GM12801 (cell line): ENCODE results near the gene ANO5.

Experiments used
- TF ChIP-seq, protein P1 (sequence below): IDR thresholded peaks from one replicate; pipeline ENCODE4 v1.5.1; 2011; ENCODE audit warnings: control low read depth; ENCODE audit not compliant: insufficient read length; ENCODE audit errors: extremely low read depth

The ANO5 gene

DNA sequence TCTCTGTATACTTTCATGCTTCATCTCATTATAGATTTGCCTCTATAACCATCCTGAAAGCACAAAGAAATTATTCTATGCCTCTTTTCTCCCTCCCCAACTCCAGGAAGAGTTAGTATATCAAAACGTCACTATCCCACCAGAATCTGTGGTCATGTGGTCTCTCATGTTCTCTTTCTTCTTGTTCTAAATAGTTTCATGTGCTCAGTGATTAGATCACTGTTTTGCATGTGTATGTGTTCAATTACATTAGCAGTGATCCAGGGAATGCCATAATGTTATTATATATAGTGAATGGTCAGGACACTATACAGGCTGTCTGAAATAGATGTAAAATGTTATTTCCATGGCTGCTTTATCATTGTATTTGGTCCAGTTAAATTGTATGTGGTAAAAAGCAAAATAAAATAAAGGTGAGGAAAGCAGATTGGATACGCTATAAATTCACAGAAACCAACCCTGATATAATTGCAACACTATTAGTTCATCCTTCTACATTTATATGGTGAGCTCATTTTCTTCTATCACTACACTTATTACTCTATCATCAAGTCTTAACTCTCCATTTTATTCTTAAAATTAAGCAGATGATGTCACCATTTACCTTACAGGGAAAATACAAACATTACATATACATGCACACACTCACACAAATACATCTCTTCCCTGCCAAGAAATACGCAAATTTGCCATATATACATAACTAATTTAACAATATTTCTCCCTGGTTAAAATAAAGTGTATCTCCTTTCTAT is 26.9 kb upstream of the ANO5 start:
- TF ChIP-seq, protein P1, sequence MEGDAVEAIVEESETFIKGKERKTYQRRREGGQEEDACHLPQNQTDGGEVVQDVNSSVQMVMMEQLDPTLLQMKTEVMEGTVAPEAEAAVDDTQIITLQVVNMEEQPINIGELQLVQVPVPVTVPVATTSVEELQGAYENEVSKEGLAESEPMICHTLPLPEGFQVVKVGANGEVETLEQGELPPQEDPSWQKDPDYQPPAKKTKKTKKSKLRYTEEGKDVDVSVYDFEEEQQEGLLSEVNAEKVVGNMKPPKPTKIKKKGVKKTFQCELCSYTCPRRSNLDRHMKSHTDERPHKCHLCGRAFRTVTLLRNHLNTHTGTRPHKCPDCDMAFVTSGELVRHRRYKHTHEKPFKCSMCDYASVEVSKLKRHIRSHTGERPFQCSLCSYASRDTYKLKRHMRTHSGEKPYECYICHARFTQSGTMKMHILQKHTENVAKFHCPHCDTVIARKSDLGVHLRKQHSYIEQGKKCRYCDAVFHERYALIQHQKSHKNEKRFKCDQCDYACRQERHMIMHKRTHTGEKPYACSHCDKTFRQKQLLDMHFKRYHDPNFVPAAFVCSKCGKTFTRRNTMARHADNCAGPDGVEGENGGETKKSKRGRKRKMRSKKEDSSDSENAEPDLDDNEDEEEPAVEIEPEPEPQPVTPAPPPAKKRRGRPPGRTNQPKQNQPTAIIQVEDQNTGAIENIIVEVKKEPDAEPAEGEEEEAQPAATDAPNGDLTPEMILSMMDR, result no peak

GRCh38 chr11:22169833-22170232 is 23.1 kb upstream of the ANO5 start:
- TF ChIP-seq, protein P1, result no peak

- TF ChIP-seq, protein P1, result no peak
Measured at GRCh38 chr11:22173532-22173931, 19.4 kb upstream of the ANO5 start.

GRCh38 chr11:22177186-22177585 is 15.7 kb upstream of the ANO5 start:
- TF ChIP-seq, protein P1, result no peak

DNA sequence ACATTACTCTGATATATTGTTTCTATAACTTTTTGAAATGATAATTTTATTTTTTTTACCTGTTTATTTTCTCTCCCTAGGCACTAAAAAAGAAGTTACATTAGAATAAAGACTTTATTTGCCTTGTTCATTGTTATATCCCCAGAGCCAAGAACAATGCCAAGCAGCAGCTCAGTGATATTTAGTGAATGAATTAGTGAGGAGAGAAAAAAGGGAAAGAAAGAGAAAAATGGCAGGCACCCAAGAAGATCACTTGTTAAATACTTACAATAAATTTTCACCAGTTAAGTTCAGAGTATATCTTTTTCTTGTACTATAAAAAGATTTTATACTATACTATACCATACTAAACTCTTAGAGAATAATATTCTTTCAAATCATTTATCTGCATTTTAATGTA is 13.3 kb upstream of the ANO5 start:
- TF ChIP-seq, protein P1, result no peak

- TF ChIP-seq, protein P1, result no peak
Measured at GRCh38 chr11:22180131-22180530, 12.8 kb upstream of the ANO5 start.

DNA sequence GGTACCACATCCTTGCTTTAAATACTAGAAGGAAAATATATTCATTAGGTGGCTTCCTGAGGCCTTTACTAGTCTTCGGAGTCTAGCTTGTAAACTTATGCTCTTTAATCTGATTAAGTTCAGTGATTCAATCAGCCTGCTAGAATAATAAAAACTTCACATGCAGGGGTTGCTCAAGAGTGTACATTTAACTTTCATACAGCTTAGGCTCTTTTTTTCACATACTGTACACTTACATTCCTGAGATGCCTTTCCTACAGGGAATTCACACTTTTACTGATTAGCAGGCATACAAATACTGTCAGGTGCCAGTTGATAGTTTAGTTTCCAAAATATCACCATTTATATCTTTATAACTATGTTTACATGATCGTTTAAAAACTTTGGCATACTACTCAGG is 3.2 kb upstream of the ANO5 start:
- TF ChIP-seq, protein P1, result no peak
